Astrocyte (in vitro differentiated cells and primary cell): Measurements from ENCODE around the gene AAGAB. TPM values are rescaled to one million over a fixed set of nuclear protein-coding genes. Genes with fewer than 3 reads are reported as not detected.

Experiments
- DNase-seq: peaks from one replicate; pipeline ENCODE4 v3.0.0-alpha.2; 2010; ENCODE audit warnings: low read depth
- FAIRE-seq: peaks from 2 replicates; lab custom pipeline; 2011; peaks lifted over from hg19 to GRCh38; lab: Jason Lieb, UNC
- H2AFZ ChIP-seq: 2 replicates; pipeline ENCODE4 v1.6.0; 2012; ENCODE audit warnings: low read depth, low read length, inconsistent platforms
- H3K27ac ChIP-seq: 2 replicates; pipeline ENCODE4 v1.5.1; 2011; ENCODE audit warnings: low read depth, low read length, inconsistent platforms
- H3K27me3 ChIP-seq: 2 replicates; pipeline ENCODE4 v1.6.0; 2011; ENCODE audit warnings: low read length, inconsistent platforms; ENCODE audit not compliant: insufficient read depth
- H3K36me3 ChIP-seq: 2 replicates; pipeline ENCODE4 v1.5.1; 2011; ENCODE audit warnings: low read length, inconsistent platforms; ENCODE audit not compliant: insufficient read depth
- H3K4me1 ChIP-seq: 2 replicates; pipeline ENCODE4 v1.5.1; 2011; ENCODE audit warnings: low read length, inconsistent platforms; ENCODE audit not compliant: insufficient read depth
- H3K4me2 ChIP-seq: 2 replicates; pipeline ENCODE4 v1.6.0; 2012; ENCODE audit warnings: low read length, inconsistent platforms
- H3K4me3 ChIP-seq: 2 replicates; pipeline ENCODE4 v1.5.1; 2011; ENCODE audit warnings: low read depth, mild to moderate bottlenecking, low read length, inconsistent platforms; ENCODE audit not compliant: insufficient read depth
- H3K79me2 ChIP-seq: 2 replicates; pipeline ENCODE4 v1.6.0; 2012; ENCODE audit warnings: mild to moderate bottlenecking, low read length, inconsistent platforms; ENCODE audit not compliant: insufficient read depth
- H3K9ac ChIP-seq: 2 replicates; pipeline ENCODE4 v1.6.0; 2012; ENCODE audit warnings: mild to moderate bottlenecking, low read length, inconsistent platforms
- H3K9me3 ChIP-seq: 2 replicates; pipeline ENCODE4 v1.5.1; 2012; ENCODE audit warnings: low read depth, mild to moderate bottlenecking, low read length, inconsistent platforms; ENCODE audit not compliant: insufficient read depth
- H4K20me1 ChIP-seq: 2 replicates; pipeline ENCODE4 v1.6.0; 2012; ENCODE audit warnings: low read length, inconsistent platforms; ENCODE audit not compliant: insufficient read depth
- H3K27ac Mint-ChIP-seq: one replicate; pipeline ENCODE4 v1.8.0; 2021; ENCODE audit warnings: mild to moderate bottlenecking, mixed read lengths; ENCODE audit not compliant: unreplicated experiment
- H3K27me3 Mint-ChIP-seq: one replicate; pipeline ENCODE4 v1.8.0; 2021; ENCODE audit warnings: low read depth, mixed read lengths; ENCODE audit not compliant: unreplicated experiment
- H3K36me3 Mint-ChIP-seq: one replicate; pipeline ENCODE4 v1.8.0; 2021; ENCODE audit warnings: low read depth, mixed read lengths; ENCODE audit not compliant: unreplicated experiment
- H3K4me1 Mint-ChIP-seq: one replicate; pipeline ENCODE4 v1.8.0; 2021; ENCODE audit warnings: low read depth, mixed read lengths; ENCODE audit not compliant: unreplicated experiment
- H3K4me3 Mint-ChIP-seq: one replicate; pipeline ENCODE4 v1.8.0; 2021; ENCODE audit warnings: mild to moderate bottlenecking, moderate library complexity, mixed read lengths; ENCODE audit not compliant: unreplicated experiment
- H3K9me3 Mint-ChIP-seq: one replicate; pipeline ENCODE4 v1.8.0; 2021; ENCODE audit warnings: mild to moderate bottlenecking, mixed read lengths; ENCODE audit not compliant: unreplicated experiment
- EZH2 ChIP-seq: IDR thresholded peaks from 2 replicates; pipeline ENCODE4 v1.6.1; 2012; ENCODE audit warnings: mild to moderate bottlenecking, low read length, inconsistent platforms; ENCODE audit not compliant: insufficient read depth
- total RNA-seq: library from RNA; stranded (reverse); gene quantifications from 2 replicates; pipeline ENCODE4 v1.2.1, GENCODE V29; 2021
- TF ChIP-seq, protein P1 (sequence below): IDR thresholded peaks from 2 replicates; pipeline ENCODE4 v1.5.1; 2011; ENCODE audit warnings: low read depth, mild to moderate bottlenecking, inconsistent platforms, low read length, moderate library complexity; ENCODE audit not compliant: insufficient read depth

The AAGAB gene
- total RNA-seq, 1 donor from 2014 or later: 52.2 TPM

DNA sequence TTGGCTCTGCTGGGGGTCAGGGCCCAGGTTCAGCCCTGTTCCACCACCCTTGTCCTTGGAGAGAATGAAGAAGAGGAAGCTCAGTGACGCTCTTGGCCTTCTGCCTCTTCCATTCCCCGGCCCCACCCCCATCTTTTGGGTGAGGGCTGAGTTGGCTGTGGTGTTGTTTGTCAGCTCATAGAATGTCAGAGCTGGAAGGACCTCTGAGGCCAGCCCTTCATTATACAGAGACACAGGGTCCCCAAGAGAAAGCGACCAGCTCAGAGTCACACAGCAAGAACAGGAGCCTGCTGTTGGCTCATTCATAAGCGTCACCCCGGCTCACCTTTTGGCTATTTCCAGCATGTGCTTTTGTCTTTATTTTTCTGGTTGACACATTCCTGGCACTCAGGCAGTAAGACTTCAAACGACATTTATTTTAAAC, 68.2 kb downstream of the AAGAB start:
- no peak overlapping the region for H3K9ac ChIP-seq
- FAIRE-seq (no peak), DNase-seq (no peak)
- H2AFZ ChIP-seq: no peak overlapping the region
- no peak overlapping the region for H3K27ac Mint-ChIP-seq
- H3K9me3 ChIP-seq: no peaks in the 10 kb centered on the region
- peaks cover 2% of the 10 kb centered on the region for H3K4me1 Mint-ChIP-seq
- H3K27me3 Mint-ChIP-seq: no peaks in the 10 kb centered on the region
- no peaks in the 10 kb centered on the region for H3K9me3 Mint-ChIP-seq
- peaks cover 9% of the 10 kb centered on the region for H4K20me1 ChIP-seq
- no peaks in the 10 kb centered on the region for H3K27me3 ChIP-seq
- peaks cover 21% of the 10 kb centered on the region for H3K4me1 ChIP-seq
- H3K79me2 ChIP-seq: no peaks in the 10 kb centered on the region
- H3K4me2 ChIP-seq: no peak overlapping the region
- H3K36me3 Mint-ChIP-seq: peaks cover 31% of the 10 kb centered on the region
- peaks cover 49% of the 10 kb centered on the region for H3K36me3 ChIP-seq
- no peak overlapping the region for H3K27ac ChIP-seq
- TF ChIP-seq EZH2: no peak
- TF ChIP-seq, protein P1, sequence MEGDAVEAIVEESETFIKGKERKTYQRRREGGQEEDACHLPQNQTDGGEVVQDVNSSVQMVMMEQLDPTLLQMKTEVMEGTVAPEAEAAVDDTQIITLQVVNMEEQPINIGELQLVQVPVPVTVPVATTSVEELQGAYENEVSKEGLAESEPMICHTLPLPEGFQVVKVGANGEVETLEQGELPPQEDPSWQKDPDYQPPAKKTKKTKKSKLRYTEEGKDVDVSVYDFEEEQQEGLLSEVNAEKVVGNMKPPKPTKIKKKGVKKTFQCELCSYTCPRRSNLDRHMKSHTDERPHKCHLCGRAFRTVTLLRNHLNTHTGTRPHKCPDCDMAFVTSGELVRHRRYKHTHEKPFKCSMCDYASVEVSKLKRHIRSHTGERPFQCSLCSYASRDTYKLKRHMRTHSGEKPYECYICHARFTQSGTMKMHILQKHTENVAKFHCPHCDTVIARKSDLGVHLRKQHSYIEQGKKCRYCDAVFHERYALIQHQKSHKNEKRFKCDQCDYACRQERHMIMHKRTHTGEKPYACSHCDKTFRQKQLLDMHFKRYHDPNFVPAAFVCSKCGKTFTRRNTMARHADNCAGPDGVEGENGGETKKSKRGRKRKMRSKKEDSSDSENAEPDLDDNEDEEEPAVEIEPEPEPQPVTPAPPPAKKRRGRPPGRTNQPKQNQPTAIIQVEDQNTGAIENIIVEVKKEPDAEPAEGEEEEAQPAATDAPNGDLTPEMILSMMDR: no peak
- H3K4me3 ChIP-seq: no peak overlapping the region
- H3K4me3 Mint-ChIP-seq: no peak overlapping the region

DNA sequence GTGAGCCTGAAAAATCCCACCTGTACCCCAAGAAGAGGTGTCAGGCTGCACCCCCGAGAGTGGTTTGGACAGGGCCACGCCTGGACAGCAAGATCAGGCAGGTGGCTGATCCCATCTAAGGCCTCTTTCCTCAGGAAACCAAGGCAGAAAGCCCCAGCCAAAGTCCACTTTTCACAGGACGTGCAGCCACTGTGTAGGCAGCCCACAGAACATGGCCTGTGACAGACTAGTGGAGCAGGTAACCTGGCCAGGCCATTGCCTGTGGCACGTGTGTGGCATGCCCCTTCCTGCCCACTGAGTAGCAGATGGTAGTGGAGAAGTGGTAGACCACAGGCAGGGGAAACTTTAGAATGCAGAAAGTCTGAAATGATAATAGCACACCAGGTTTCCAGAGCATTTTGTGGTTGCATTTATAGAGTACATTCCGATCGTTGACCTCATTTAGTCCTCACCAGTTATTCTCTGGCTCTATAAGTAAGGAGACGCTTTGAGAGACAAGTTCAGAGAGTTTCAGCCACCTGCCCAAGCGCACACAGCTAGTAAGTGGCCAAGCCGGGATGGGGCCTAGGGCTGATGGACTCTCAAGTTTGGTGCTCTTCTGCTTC, 68.7 kb downstream of the AAGAB start:
- no peaks in the 10 kb centered on the region for H3K79me2 ChIP-seq
- H3K4me3 ChIP-seq: no peak overlapping the region
- peaks cover 9% of the 10 kb centered on the region for H4K20me1 ChIP-seq
- no peak for FAIRE-seq
- H3K4me1 Mint-ChIP-seq: peaks cover 2% of the 10 kb centered on the region
- no peaks in the 10 kb centered on the region for H3K27me3 Mint-ChIP-seq
- H3K4me2 ChIP-seq: no peak overlapping the region
- H3K9me3 Mint-ChIP-seq: no peaks in the 10 kb centered on the region
- DNase-seq: peak; percentile 49
- H2AFZ ChIP-seq: no peak overlapping the region
- H3K4me1 ChIP-seq: peaks cover 21% of the 10 kb centered on the region
- H3K9ac ChIP-seq: no peak overlapping the region
- H3K27me3 ChIP-seq: no peaks in the 10 kb centered on the region
- H3K36me3 Mint-ChIP-seq: peaks cover 31% of the 10 kb centered on the region
- no peak overlapping the region for H3K27ac ChIP-seq
- TF ChIP-seq, protein P1: no peak
- no peak for TF ChIP-seq EZH2
- no peak overlapping the region for H3K27ac Mint-ChIP-seq
- no peak overlapping the region for H3K4me3 Mint-ChIP-seq
- peaks cover 47% of the 10 kb centered on the region for H3K36me3 ChIP-seq
- no peaks in the 10 kb centered on the region for H3K9me3 ChIP-seq

DNA sequence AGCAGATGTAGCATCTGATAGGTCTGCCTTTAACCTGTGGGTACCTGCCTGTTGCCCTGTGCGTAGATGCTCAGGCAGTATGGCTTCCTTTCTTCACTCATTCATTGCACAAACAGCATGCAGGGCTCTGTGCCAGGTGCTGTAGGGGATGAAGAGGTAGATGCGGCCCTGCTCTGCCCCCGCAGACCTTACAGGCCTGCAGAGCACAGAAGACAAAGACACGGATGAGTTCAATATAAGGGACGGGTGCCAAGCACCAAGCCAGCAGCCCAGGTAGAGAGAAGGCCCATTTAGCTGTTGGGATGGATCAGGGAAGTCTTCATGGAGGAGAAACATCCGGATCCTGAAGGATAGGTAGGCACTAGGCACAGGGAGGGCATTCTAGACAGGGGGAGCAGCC, 69.4 kb downstream of the AAGAB start:
- FAIRE-seq (no peak), DNase-seq (no peak)
- H3K79me2 ChIP-seq: no peaks in the 10 kb centered on the region
- H3K9ac ChIP-seq: no peak overlapping the region
- no peak overlapping the region for H2AFZ ChIP-seq
- H3K36me3 ChIP-seq: peaks cover 42% of the 10 kb centered on the region
- peaks cover 28% of the 10 kb centered on the region for H3K36me3 Mint-ChIP-seq
- no peak overlapping the region for H3K4me2 ChIP-seq
- H3K27me3 ChIP-seq: no peaks in the 10 kb centered on the region
- H3K9me3 Mint-ChIP-seq: no peaks in the 10 kb centered on the region
- H3K4me1 Mint-ChIP-seq: peaks cover 3% of the 10 kb centered on the region
- no peaks in the 10 kb centered on the region for H3K9me3 ChIP-seq
- no peak overlapping the region for H3K27ac ChIP-seq
- peaks cover 21% of the 10 kb centered on the region for H3K4me1 ChIP-seq
- TF ChIP-seq, protein P1: no peak
- no peak for TF ChIP-seq EZH2
- H3K4me3 Mint-ChIP-seq: no peak overlapping the region
- H3K4me3 ChIP-seq: no peak overlapping the region
- no peaks in the 10 kb centered on the region for H3K27me3 Mint-ChIP-seq
- peaks cover 9% of the 10 kb centered on the region for H4K20me1 ChIP-seq
- H3K27ac Mint-ChIP-seq: no peak overlapping the region
